SKM-1 (cell line): Measurements from ENCODE around the gene PBXIP1.
A peak's percentile ranks its signal among the peaks of the same experiment; 100 is the strongest.

ENCODE experiments used
- DNase-seq: peaks from one replicate; lab custom pipeline; 2025; ENCODE audit not compliant: unreplicated experiment; lab: John Stamatoyannopoulos, UW

The PBXIP1 gene

DNA sequence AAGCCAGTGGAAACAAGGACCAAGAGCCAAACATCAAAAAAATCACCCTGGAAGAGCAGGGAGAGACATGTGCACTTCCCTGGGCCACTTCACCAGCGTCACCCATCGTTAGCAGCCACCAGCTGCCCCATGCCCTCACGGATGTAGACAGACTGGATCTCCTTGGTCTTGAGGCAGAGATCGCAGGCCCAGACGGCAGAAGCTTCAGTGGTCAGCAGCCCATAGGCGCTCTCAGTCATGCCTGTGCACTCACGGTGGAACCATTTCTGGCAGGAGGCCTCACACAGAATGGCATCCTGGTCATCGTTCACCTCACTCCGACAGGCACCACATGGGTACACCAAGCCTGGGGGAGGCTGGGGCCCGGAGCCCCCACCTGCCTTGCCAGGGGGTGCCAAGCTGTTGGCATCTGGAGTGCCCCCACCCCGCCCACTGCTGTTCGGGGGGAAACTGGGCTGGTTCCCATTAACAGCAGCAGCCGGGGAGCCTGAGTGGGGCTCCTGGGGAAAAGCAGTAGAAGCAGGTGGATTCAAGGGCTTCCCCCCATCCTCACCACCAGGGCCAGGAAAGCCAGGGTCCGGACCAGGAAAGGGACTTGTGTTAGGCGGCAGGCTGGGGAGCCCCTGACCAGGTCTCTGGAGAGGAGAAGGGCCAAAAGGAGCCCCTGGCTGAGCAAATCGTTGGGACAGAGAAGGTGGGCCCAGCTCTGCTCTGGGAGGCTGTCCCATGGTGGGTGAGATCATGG is 3.0 kb upstream of the PBXIP1 start:
- DNase-seq: no peak

DNA sequence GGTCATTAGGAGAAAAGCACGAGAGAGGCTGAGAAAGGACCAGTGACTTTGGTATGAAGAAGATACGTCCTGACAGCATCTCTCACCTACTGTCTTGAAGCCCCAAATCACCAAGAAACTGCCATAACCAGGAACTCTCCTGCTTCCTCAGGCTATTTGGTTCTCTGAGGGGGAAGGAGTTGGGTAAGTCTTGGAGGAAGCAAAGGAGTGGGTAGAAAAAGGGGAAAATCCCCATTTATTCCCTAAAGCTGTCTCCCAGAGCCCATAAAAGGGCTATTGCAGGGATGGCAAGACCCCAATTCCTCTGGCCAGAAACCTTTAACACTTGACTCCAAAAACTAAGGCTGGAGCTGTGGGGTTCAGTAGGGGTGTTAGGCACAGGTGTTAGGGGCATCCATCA is 2.1 kb upstream of the PBXIP1 start:
- no peak for DNase-seq

DNA sequence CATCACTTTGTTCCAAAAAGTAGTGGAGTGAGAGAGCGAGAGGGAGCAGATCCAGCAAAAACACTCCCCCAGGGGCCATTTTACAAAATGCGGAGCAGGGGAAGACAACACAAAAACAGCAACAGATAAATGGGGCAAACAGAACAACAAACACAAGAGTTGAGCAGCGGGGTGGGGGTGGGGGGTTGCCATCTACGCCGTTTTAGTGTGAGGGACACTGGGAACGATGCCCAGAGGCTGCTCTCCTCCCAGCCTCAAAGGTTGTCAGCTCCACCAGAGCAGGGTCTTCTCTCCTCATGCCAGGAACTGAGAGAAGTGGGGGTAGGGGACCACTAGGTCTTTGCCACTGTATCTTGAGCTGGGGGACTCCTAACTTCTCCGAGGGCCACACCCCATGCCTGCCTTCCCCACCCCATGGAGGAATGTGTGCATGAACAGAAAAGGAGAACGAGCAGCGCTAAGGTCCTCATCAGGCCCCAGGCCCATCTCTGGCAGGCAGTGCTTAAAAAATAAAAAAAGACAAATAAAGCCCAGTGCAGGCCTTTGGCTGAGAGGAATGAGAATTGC is 1.3 kb upstream of the PBXIP1 start:
- no peak for DNase-seq

DNA sequence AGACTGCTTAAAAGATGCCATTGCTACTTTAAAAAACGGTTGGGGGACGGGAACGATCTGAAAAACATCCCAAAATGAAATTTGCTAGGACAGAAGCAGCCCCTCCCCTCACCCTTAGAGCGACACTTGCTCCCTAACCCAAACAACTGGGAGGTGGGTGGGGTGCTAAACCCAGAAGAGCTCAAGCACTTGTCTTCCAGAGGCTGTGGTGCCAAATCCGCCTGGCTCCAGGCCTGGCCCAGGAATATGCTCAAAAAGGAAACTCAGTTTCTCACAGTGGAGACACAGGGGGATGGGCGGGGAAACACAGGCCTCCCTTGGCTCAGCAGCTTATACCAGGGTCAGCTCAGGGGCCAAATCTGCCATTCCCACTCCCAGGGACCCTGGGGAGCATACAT is 644 bp upstream of the PBXIP1 start:
- DNase-seq: no peak

DNA sequence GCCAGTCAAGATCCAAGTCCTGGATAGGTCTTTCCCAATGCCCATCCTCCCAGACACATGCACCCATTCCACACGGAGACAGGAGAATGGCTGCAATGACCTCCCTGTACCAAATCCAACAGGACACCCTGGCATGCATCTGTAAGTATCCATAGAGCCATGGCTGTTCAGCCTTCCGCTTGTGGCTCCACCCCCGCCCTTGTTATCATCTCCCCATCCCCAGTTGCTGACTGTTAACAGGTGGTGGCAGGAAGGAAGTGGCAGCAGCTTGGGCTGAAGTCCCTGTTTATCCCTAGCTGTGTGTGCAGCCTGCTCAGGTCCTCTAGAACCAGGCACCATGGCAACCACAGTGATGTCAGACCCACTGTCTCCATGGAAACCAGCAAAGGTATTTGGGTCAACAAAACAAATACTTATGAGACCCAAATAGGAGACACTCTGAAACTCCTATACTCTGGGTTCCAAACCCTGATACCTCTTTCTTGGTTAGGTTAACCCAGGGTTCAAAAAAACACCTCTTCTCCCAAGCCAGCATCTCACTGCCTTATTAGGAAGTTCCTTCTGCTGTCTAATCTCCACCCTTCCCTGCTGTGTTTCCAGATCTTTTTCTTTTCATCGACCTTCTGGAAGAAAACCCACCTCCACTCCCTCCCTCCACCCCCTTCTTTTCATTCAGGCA is 721 bp downstream of the PBXIP1 start:
- no peak for DNase-seq

DNA sequence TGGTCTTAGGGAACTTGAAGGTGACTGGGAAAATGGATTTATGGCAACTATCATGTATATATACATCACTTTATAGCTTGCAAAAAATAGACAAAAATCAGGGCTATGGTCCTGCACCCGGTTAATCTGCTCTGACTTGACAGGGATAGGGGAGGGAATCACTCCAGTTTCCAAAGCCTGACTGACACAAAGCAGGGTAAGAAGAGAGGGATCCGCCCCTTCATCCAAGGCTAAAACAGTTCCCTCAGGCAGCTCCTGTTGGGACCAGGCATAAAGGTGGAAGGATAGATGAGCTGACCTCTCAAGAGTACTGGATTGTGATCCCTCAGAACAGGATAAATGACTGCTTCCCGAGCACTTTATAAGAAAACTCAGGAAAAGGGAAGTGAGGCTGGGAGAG is 1.4 kb downstream of the PBXIP1 start:
- DNase-seq: no peak

DNA sequence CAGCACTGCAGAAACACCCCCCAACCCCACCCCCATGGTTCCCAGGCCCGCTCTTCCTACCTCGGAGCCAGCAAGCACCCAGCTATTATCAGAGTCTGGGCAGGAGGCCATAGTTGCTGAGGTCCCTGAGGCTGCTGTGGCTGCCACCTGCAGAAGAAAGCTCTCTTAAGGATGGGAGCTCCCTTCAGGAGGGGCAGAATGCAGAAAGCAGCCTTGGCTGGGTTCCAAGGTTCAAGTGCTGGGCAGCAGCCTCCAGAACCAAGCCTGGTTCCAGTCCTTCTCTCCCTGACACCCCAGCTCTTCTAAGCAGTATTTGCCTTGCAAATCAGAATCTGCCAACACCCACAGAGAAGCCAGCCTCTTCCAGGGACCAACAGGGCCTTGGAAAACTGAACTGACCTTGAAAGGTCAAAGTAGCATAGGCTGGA is 2.3 kb downstream of the PBXIP1 start:
- no peak for DNase-seq

DNA sequence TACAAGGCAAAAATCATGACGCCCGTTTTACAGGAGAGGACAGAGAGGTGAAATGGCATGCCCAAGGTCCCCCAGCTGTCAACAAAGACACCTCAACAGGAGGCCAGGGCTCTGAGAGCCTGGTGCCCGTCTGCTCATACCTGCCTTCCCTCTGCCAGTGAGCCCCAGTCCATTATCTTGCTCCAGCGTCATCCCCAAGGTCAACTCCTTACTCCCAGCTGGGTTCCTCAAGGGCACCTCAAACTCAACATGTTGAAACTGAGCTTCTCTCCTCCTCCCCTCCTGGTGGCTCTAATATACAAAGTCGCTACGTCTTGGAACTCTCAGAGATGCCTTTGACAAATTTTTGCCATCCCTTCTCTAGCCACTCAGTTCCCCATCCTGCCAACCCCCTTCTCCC is 3.2 kb downstream of the PBXIP1 start:
- DNase-seq: no peak

DNA sequence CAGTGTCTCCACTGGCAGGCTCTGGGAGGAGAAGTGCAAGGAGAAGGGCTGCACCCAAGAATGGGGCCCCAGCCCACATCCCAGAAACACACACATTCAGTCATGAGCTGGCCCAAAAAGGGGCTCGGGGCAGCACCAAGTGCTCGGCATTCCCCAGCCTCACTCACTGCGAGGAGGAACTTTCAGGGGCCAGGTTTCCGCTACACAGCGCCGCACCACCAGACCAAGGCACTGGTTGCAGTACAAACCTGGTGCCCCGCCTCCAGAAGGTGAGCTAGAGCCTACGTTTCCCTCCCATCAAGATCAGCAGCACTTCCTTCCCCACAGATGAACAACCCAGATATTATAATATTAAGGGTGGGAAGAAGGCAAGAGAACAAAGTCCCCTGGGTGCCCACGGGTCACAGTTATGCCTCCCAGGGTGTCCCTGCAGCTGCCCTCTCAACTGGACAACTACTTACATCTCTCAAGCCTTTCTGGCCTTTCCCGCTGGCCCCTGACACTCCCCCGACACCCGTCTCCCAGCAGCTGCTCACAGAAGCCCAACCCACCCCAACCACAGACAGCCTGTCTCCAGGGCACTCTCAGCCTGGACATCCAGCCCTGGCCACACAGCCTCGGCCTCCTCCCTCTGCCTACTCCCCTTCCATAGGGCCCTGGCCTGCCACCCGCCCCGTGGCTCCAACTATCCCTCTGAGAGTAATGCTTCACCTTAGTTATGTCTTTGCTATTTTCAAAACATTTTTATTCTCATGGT is 3.8 kb downstream of the PBXIP1 start:
- no peak for DNase-seq

DNA sequence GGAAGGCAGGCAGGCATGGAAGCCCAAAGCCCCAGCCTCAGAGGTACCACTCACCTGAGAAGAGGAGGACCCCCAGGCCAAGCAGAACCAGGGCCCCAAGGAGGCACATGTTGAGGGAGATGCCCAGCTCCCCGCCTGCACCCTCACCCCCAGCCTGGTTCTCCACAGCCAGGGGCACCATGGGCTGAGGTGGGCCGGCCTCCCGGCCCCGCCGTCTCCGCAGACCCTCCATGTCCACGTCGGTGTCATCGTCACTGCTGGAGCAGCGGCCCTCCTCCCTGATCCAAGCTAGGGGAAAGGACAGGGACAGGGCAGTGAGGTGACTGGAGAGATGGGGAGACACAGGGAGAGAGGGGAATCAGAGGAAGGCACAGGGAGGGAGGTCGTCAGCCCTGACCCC is 7.8 kb downstream of the PBXIP1 start:
- DNase-seq: no peak

DNA sequence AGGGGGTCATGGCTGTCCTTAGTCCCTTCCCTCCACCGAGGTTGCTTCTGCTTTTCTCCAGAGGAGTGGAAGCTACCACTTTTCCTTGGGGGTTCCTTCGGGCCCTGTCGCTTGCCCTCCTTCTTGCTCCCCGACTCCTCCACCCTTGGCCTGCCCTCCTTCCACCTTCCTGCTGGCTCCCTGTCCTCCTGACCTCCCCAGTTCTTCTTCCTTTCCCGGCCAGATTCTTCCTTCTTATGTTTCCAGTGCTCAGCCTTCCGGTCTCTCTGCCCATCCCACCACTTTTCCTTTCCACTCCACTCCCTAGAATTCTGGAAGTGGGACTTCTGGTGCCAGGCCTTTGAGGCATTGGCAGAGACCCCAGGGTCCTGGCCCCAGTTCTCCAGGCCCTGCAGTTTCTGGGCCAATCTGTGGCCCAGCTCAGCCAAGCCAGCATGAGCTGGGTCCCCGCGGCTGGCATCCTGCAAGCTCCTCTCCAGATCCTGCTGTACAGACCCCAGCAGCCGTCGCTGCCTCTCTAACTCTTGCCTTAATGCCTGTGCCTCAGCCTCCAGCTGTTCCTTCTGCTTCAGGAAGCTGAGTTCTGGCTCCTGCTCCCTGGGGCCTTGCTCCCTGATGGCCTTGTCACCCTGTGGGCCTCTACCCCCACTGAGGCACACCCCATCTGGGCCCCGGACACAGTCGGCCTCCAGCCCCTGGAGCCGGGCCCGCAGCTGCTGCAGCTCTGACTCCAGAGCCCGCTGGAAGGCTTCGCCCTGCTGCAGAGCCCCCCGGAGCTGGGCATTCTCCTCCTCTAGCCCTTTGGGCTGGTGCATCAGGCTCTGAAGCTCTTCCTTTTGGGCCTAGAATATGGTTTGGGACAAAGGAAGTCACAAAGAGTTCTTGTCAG is 9.7 kb downstream of the PBXIP1 start:
- no peak for DNase-seq

DNA sequence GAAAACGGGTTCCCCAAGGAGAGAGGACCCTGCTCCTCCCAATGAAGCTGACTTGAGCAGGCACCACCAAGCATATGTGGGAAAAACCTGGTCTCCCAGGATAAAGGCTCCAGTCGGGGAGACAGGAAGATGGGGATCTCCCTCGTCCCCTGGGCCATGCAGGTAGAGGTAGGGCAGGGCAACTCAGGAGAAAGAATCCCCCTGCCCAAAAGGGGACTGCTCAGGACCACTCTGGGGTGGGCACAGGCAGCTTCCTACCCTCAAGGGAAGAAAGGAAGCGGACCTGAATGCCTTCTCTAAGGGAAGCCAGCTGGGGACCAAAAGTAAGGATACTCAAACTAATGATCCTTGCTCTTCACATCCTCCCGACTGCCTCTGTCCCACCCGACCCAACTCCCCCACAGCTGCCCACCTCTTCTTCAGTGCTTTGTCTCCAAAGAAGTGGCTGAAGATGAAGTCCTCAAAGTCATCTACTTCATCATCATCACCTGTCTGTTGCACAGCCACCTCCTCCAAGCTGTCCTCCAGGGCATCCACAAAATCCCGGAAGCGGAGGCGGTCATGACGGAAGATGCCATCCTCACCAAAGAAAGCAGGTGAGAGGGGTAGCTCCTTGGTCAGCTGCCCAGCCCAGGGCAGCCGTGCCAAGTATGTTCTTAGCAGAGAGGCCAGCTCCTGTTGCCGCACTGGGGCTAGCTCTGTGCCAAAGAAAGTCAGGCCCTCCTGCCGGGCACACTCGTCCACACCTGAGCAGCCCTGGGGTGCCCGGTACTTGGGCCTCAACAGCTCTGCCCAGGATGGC is 10.5 kb downstream of the PBXIP1 start:
- DNase-seq: no peak

DNA sequence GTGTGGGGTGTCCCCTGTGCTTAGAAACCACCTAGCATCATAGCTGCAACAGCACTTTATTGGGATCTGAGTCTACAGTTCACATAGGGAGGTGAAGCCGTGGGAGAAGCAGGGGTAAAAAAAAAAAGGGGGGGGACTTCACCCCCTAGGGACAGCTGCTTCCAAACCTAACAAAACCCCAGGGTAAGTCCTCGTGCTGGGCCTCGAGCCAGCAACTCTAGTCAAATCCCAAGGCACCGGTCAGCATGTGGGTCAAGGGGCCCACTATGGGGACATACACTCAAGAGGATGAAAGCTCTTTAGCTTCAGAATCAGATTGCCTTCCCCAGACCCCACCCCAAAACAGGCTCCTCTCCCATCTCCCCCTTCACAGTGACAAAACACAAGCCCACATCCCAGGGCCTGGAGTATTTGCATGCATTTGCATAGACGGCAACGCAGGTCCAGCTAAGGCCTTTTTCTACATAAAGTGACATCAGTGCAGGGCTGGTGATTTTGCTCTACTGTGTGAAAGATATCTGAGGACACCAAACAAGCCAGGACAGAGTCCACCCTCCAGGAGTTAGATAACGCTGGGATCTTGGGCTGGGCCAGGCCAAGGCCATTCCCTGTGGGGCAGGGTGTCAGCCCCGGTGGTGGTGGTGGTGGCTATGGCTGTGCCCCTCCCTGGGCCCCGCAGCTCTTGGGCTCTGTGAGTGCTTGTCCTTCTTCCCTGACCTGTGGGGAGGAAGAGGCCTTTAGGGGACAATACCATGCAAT is 11.3 kb downstream of the PBXIP1 start:
- no peak for DNase-seq

DNA sequence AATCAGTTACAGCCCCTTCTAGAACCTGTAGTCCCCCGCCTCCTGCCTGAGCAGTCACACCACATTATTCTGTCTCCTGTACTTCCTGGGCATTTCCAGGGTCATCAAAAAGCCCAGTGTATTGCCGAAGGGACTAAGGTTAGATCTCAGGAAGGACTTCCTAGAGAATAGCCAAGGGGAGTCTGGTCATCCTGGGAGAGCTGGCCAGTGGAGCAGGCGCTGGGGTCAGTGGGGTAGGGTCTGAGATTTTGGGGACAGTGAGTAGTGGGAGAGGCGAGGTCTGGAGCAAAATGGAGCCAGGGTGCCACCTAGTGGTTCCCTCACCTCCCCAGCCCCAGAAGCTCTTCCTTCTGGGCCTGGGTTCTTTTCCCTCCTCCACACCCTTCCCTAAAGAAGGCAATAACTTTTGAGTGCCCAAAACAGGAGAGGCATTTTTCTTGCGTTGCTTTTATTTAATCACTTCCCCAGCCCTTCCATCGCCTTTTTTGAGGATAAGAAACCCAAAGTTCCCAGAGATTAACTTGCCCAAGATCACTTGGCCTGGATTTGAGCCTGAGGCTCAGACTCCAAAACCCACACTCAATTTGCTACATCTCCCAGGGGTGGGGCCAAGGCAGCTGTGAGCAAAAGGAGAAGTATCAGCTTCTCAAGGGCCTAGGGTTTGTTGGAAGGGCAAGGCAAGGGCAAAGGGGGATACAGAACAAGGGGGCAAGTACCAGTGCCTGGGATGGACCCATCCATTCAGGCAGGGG is 12.1 kb downstream of the PBXIP1 start:
- peak; percentile 70 for DNase-seq

DNA sequence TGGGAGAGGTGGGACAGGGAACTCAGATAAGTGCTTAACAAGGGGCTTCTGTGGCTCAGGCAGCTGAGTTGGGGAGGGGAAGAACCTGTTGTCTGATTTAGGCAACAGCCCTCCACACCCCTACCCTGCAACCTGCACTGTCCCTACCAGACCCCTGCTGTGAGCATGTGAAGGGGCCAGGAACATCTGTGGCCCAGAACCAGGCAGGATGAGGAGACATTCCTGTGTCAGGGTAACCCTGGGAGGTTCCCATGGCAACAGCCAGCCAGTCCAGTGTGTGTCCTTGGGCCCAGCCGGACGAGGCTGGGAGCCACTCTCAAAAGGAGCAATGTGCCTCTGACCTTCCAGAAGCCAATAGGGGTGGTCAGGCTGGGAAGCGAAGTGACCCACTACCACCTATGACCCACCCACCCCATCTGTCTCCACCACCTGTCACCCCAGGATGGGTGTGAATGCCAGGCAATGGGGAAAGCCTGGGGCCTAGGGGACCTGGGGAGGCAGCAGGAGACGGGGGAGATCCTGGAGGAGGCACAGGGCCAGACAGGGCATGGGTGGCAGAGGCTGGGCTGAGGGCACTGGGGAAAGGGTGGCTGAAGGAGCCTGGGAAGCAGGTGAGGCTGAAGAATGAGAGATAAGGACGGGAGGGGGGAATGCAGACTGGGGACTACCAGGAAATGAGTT is 14.4 kb downstream of the PBXIP1 start:
- no peak for DNase-seq

DNA sequence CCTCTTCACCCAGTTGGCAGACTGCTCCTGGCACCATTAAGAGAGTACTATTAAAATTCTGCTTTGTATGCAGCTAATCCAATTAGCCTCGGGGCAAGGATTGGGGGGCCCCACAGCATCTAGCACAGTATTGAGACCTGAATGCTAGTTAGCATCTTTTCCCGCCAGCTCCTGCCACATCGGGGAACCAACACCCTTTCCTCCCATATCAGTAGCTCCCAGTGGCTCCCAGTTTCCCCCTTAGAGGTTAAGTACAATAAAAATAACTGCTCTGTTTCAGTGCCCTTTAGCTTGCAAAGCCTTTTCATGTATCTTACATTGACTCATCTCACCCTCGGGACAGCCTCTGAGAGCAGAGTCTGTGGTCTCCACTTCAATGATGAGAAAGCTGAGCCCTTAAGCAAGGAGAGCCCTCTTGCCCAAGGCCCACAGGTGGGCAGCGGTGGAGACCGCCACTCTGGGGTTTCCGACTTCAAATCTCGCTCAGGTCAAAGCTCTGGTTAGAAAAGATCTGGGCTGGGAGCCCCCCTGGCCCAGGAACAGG is 15.2 kb downstream of the PBXIP1 start:
- DNase-seq: no peak

DNA sequence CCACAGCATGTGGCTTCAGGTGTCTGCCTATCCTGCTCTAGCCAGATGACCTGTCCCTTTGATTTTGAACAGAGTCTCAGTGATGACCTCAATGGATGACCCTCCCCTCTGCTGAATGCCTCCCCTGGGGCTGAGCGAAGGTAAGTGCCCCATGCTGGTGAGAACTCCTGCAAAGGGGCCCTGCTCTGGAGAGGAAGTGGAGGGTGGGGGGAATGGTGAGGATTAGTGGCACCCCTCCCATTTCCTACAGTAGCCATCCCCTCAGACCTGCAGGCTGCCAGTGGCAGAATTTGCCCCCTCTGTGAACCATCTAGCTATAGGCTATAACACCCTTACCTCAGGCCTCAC is 15.7 kb downstream of the PBXIP1 start:
- DNase-seq: no peak
